GM12878 (cell line): ENCODE measurements around the gene TMEM217. TPM values are rescaled to one million over a fixed set of nuclear protein-coding genes. Genes with fewer than 3 reads are reported as not detected.

Experiments used
- BACH1 ChIP-seq: fragments of 450-650 bp; IDR thresholded peaks from 2 replicates; pipeline ENCODE4 v1.6.1; 2017; ENCODE audit warnings: mild to moderate bottlenecking, borderline replicate concordance
- BMI1 ChIP-seq: fragments of 450-650 bp; IDR thresholded peaks from 2 replicates; pipeline ENCODE4 v1.6.1; 2016; ENCODE audit warnings: mild to moderate bottlenecking, moderate library complexity, borderline replicate concordance
- CUX1 ChIP-seq: IDR thresholded peaks from 2 replicates; pipeline ENCODE4 v1.6.1; 2012; ENCODE audit warnings: improper control_type of control experiment, low read depth, low read length; ENCODE audit not compliant: insufficient replicate concordance
- IRF3 ChIP-seq: fragments of 450-650 bp; IDR thresholded peaks from 2 replicates; pipeline ENCODE4 v1.6.1; 2014; ENCODE audit warnings: mild to moderate bottlenecking
- IRF5 ChIP-seq: fragments of 450-650 bp; IDR thresholded peaks from 2 replicates; pipeline ENCODE4 v1.6.1; 2017; ENCODE audit warnings: borderline replicate concordance
- NBN ChIP-seq: fragments of 450-650 bp; IDR thresholded peaks from 2 replicates; pipeline ENCODE4 v1.6.1; 2016
- NFIC ChIP-seq: IDR thresholded peaks from 2 replicates; pipeline ENCODE4 v1.6.1; 2012; ENCODE audit warnings: low read depth, mild to moderate bottlenecking, inconsistent platforms, low read length, moderate library complexity
- PRDM15 ChIP-seq: fragments of 450-650 bp; formaldehyde crosslinking; IDR thresholded peaks from 2 replicates; pipeline ENCODE4 v1.4.0; 2020; ENCODE audit warnings: mild to moderate bottlenecking, moderate library complexity
- RUNX3 ChIP-seq: IDR thresholded peaks from 2 replicates; pipeline ENCODE4 v1.6.1; 2012; ENCODE audit warnings: low read length, inconsistent platforms
- SMAD1 ChIP-seq: fragments of 450-650 bp; IDR thresholded peaks from 2 replicates; pipeline ENCODE4 v1.6.1; 2018; ENCODE audit warnings: mild to moderate bottlenecking, low read depth; ENCODE audit not compliant: partially characterized antibody
- TBL1XR1 ChIP-seq: IDR thresholded peaks from 2 replicates; pipeline ENCODE4 v1.6.1; 2012; ENCODE audit warnings: low read depth, low read length, improper control_type of control experiment
- polyA plus RNA-seq, 11 experiments: library from polyadenylated mRNA; depleted of rRNA in 4 of 11; unstranded in 6 of 11; stranded (reverse) in 5 of 11; fragments of >200 nt; fragmentation: Nextera tagmentation in 4 of 11; fragmentation: Illumina TruSeq in 1 of 11; extraction: Ambion mirVana in 4 of 11; extraction: Trizol in 1 of 11; gene quantifications; 1 replicate in 1 of 11; 2 replicates in 10 of 11; pipeline versions ENCODE4 v1.2.1 to v1.2.3, GENCODE V29; 2011 to 2016; ENCODE audit warnings: inconsistent platforms in 2 of 11, missing spikeins in 2 of 11, low read depth in 1 of 11
- total RNA-seq, 4 experiments: library from RNA; depleted of rRNA in 3 of 4; stranded (reverse); fragments of >200 nt in 3 of 4; fragmentation: Illumina TruSeq in 1 of 4; extraction: Trizol in 1 of 4; gene quantifications; 2 replicates each; pipeline versions ENCODE4 v1.2.1 to v1.2.3, GENCODE V29; 2013 to 2021

Gene TMEM217
- total and polyA plus RNA-seq, 10 of the 15 experiments (the other 5 are each of a cell fraction or from before 2014, with no cell fraction given) = 1.3 to 4.5 (median 2.3) TPM

- TF ChIP-seq CUX1 = no peak
- TF ChIP-seq BMI1 = no peak
- no peak for TF ChIP-seq IRF5
- TF ChIP-seq NFIC = no peak
- no peak for TF ChIP-seq NBN
- no peak for TF ChIP-seq RUNX3
- TF ChIP-seq BACH1 = no peak
- no peak for TF ChIP-seq TBL1XR1
- TF ChIP-seq PRDM15 (CRISPR knock-in tag) = no peak
- no peak for TF ChIP-seq SMAD1
- TF ChIP-seq IRF3 = no peak
Observed at GRCh38 chr6:37192666-37193065, 65.3 kb downstream of the TMEM217 start (continued).
